Caco-2 (cell line): ENCODE data around the gene CBY2. TPM values are rescaled to one million over a fixed set of nuclear protein-coding genes. Genes with fewer than 3 reads are reported as not detected.

Experiments
- BruUV-seq: library from RNA; stranded (reverse); fragments of 400-500 nt; replicated peaks from 2 replicates; lab custom pipeline; 2021; lab: Mats Ljungman, UMichigan
- CTCF ChIA-PET: fragments of 300-600 bp; sonication (Branson Sonifier 250); formaldehyde crosslinking; loops from one replicate; lab custom pipeline; 2022; ENCODE audit warnings: antibody characterized with exemption; lab: Charles Lee
- POLR2A ChIA-PET: fragments of 300-600 bp; sonication (Branson Sonifier 250); formaldehyde crosslinking; loops from one replicate; lab custom pipeline; 2022; ENCODE audit warnings: antibody characterized with exemption; lab: Charles Lee
- DNase-seq, 2 experiments: peaks; one replicate each; pipeline versions ENCODE4 v3.0.0 to v3.0.0-alpha.2; 2020 to 2022
- H3K27me3 ChIP-seq: replicated peaks from 2 replicates; pipeline ENCODE4 v1.6.0; 2011; ENCODE audit warnings: low read length; ENCODE audit not compliant: control insufficient read depth, insufficient read depth
- H3K36me3 ChIP-seq: 2 replicates; pipeline ENCODE4 v1.5.1; 2011; ENCODE audit warnings: low read length; ENCODE audit not compliant: control insufficient read depth, insufficient read depth
- H3K4me1 ChIP-seq: fragments of 250-450 bp; sonication (Bioruptor Pico); 2 replicates; pipeline ENCODE4 v1.5.1; 2020; ENCODE audit warnings: mild to moderate bottlenecking
- H3K4me3 ChIP-seq: 2 replicates; pipeline ENCODE4 v1.5.1; 2011; ENCODE audit warnings: low read depth, mild to moderate bottlenecking, control low read depth, low read length
- H3K9me3 ChIP-seq: fragments of 250-450 bp; sonication (Bioruptor Pico); 2 replicates; pipeline ENCODE4 v1.5.1; 2020; ENCODE audit warnings: mild to moderate bottlenecking, moderate library complexity
- H3K27ac Mint-ChIP-seq: one replicate; pipeline ENCODE4 v1.8.0; 2022; ENCODE audit warnings: mixed read lengths; ENCODE audit not compliant: unreplicated experiment
- H3K27me3 Mint-ChIP-seq: one replicate; pipeline ENCODE4 v1.8.0; 2022; ENCODE audit warnings: mixed read lengths; ENCODE audit not compliant: insufficient read depth, unreplicated experiment
- H3K36me3 Mint-ChIP-seq: one replicate; pipeline ENCODE4 v1.8.0; 2022; ENCODE audit warnings: mild to moderate bottlenecking, mixed read lengths; ENCODE audit not compliant: insufficient read depth, unreplicated experiment
- H3K4me1 Mint-ChIP-seq: one replicate; pipeline ENCODE4 v1.8.0; 2022; ENCODE audit warnings: low read depth, mixed read lengths; ENCODE audit not compliant: unreplicated experiment
- H3K4me3 Mint-ChIP-seq: one replicate; pipeline ENCODE4 v1.8.0; 2022; ENCODE audit warnings: mild to moderate bottlenecking, moderate library complexity, mixed read lengths; ENCODE audit not compliant: unreplicated experiment
- H3K9me3 Mint-ChIP-seq: one replicate; pipeline ENCODE4 v1.8.0; 2022; ENCODE audit warnings: mixed read lengths; ENCODE audit not compliant: unreplicated experiment
- intact Hi-C: fragments of 100-400 bp; cut with micrococcal nuclease; formaldehyde crosslinking; loops from one replicate; pipeline ENCODE4 v1.10.0; 2022; ENCODE audit not compliant: unreplicated experiment
- total RNA-seq: library from RNA; stranded (reverse); gene quantifications from 2 replicates; pipeline ENCODE4 v1.2.3, GENCODE V29; 2022
- TF ChIP-seq, protein P1 (sequence below), 2 experiments: fragments of 200-600 bp in 1 of 2; IDR thresholded peaks; 1 replicate in 1 of 2; 2 replicates in 1 of 2; pipeline versions ENCODE4 v1.5.1 to v1.8.0; 2011 to 2022; ENCODE audit warnings: antibody characterized with exemption in 1 of 2, control low read depth in 1 of 2, inconsistent platforms in 1 of 2, low read depth in 1 of 2, low read length in 1 of 2, mild to moderate bottlenecking in 1 of 2, moderate library complexity in 1 of 2; ENCODE audit not compliant: insufficient read depth in 1 of 2, severe bottlenecking in 1 of 2, unreplicated experiment in 1 of 2

CBY2 gene
- total RNA-seq, 1 experiment from 2014 or later, result 0.91 TPM

DNA sequence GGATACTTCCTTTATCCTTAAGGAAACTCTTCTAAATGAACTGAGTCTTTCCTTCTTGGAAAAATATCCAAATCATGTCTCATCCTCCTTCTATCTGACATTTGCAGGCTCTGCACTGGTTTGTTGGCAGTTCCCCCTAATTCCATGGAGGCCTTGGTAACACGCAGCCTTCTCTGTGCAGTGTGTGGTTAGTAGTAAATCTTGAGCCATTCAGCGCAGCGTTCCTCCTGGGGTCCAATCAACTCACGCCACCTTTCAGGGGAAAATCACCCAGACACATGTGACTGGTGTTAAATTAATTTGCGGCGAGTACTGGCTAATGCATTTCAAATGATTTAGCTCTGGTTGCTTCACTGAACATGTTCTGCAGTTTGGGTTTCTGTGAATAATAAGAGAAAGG, 21.0 kb upstream of the CBY2 start:
- H3K4me1 Mint-ChIP-seq, result peaks cover 6% of the 10 kb centered on the region
- no peaks in the 10 kb centered on the region for H3K36me3 ChIP-seq
- ChIA-PET POLR2A (no interaction called here), CTCF (no interaction called here)
- H3K36me3 Mint-ChIP-seq, result no peaks in the 10 kb centered on the region
- no peak overlapping the region for H3K4me3 ChIP-seq
- no peak overlapping the region for H3K27ac Mint-ChIP-seq
- no peak for DNase-seq
- peaks cover 16% of the 10 kb centered on the region for H3K4me1 ChIP-seq
- H3K27me3 Mint-ChIP-seq, result no peaks in the 10 kb centered on the region
- TF ChIP-seq, protein P1, sequence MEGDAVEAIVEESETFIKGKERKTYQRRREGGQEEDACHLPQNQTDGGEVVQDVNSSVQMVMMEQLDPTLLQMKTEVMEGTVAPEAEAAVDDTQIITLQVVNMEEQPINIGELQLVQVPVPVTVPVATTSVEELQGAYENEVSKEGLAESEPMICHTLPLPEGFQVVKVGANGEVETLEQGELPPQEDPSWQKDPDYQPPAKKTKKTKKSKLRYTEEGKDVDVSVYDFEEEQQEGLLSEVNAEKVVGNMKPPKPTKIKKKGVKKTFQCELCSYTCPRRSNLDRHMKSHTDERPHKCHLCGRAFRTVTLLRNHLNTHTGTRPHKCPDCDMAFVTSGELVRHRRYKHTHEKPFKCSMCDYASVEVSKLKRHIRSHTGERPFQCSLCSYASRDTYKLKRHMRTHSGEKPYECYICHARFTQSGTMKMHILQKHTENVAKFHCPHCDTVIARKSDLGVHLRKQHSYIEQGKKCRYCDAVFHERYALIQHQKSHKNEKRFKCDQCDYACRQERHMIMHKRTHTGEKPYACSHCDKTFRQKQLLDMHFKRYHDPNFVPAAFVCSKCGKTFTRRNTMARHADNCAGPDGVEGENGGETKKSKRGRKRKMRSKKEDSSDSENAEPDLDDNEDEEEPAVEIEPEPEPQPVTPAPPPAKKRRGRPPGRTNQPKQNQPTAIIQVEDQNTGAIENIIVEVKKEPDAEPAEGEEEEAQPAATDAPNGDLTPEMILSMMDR (IDR thresholded peaks at IDR 0.05; ENCODE audit: insufficient read depth in 1 of 2, low read depth in 1 of 2, low read length in 1 of 2, severe bottlenecking in 1 of 2, unreplicated experiment in 1 of 2), result no peak
- no peak overlapping the region for H3K4me3 Mint-ChIP-seq
- H3K9me3 ChIP-seq, result no peaks in the 10 kb centered on the region
- H3K27me3 ChIP-seq, result no peaks in the 10 kb centered on the region
- intact Hi-C loops, result loop anchor here (10.0 kb wide), 1 partner anchor 56 kb away; no protein-coding TSS in a partner anchor
- no peaks in the 10 kb centered on the region for H3K9me3 Mint-ChIP-seq
- BruUV-seq, result no TSS peak

DNA sequence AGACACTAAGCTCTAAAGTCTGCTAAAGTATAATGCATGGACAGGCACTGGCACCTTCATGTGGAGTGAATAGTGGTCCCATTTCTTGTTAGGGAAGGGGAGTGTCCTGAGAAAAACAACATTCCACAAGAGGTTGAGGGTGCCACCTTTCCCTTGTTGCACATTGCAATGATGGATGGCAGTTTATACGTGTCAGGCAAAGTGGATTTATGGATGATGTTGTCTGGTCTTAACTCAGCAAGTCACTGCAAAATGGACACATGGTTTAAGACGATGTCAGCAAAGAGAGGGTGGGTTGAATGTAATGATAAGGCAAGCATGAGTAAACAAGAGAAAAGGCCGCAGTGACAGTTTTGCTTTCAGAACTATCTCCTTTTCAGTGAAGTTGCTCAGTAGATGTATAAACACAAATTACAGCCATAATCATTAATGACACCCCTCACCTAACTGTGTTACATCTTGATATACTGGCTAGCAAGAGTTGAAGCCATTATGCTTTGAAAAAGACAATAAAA, 19.6 kb upstream of the CBY2 start:
- ChIA-PET CTCF (no interaction called here), POLR2A (no interaction called here)
- Mint-ChIP-seq H3K36me3 (no peaks in the 10 kb centered on the region), H3K4me3 (no peak overlapping the region), H3K4me1 (peaks cover 6% of the 10 kb centered on the region), H3K9me3 (no peaks in the 10 kb centered on the region), H3K27ac (no peak overlapping the region), H3K27me3 (no peaks in the 10 kb centered on the region)
- intact Hi-C loops, result loop anchor here (10.0 kb wide), 1 partner anchor 58 kb away; no protein-coding TSS in a partner anchor
- Histone ChIP-seq H3K9me3 (no peaks in the 10 kb centered on the region), H3K27me3 (no peaks in the 10 kb centered on the region), H3K4me1 (peaks cover 16% of the 10 kb centered on the region), H3K36me3 (no peaks in the 10 kb centered on the region), H3K4me3 (no peak overlapping the region)
- no peak for DNase-seq
- BruUV-seq, result no TSS peak
- TF ChIP-seq, protein P1 (IDR thresholded peaks at IDR 0.05; ENCODE audit: insufficient read depth in 1 of 2, low read depth in 1 of 2, low read length in 1 of 2, severe bottlenecking in 1 of 2, unreplicated experiment in 1 of 2), result no peak

GRCh38 chr13:45683701-45684100, 18.4 kb upstream of the CBY2 start:
- POLR2A ChIA-PET, result no interaction called here
- no peak for DNase-seq
- H3K4me3 ChIP-seq, result no peak overlapping the region

More at GRCh38 chr13:45683701-45684100, 18.4 kb upstream of the CBY2 start:
- intact Hi-C loops, result loop anchor here (10.0 kb wide), 1 partner anchor 59 kb away; no protein-coding TSS in a partner anchor
- H3K36me3 ChIP-seq, result no peaks in the 10 kb centered on the region
- BruUV-seq, result no TSS peak
- Mint-ChIP-seq H3K4me3 (no peak overlapping the region), H3K27ac (no peak overlapping the region), H3K4me1 (peaks cover 6% of the 10 kb centered on the region), H3K27me3 (no peaks in the 10 kb centered on the region), H3K9me3 (no peaks in the 10 kb centered on the region), H3K36me3 (no peaks in the 10 kb centered on the region)
- no peaks in the 10 kb centered on the region for H3K9me3 ChIP-seq
- TF ChIP-seq, protein P1 (IDR thresholded peaks at IDR 0.05; ENCODE audit: insufficient read depth in 1 of 2, low read depth in 1 of 2, low read length in 1 of 2, severe bottlenecking in 1 of 2, unreplicated experiment in 1 of 2), result peak; percentile 17 to 19
- CTCF ChIA-PET, result interaction anchor here (0.8 to 1.2 kb wide), 2 partner anchors 9 to 45 kb away, joined by 3 to 5 read pairs; no protein-coding TSS in a partner anchor
- H3K4me1 ChIP-seq, result peaks cover 16% of the 10 kb centered on the region
- no peaks in the 10 kb centered on the region for H3K27me3 ChIP-seq
